K562 (cell line): ENCODE data around the gene SNX3.
A peak's percentile ranks its signal among the peaks of the same experiment; 100 is the strongest.

Experiments
- BRF1 ChIP-seq: IDR thresholded peaks from 3 replicates; pipeline ENCODE4 v1.6.1; 2011; ENCODE audit warnings: borderline replicate concordance, mild to moderate bottlenecking; ENCODE audit not compliant: insufficient read length; ENCODE audit errors: extremely low read depth
- GABPA ChIP-seq: fragments of 200-800 bp; sonication (Bioruptor generic); conservative IDR thresholded peaks from 2 replicates; pipeline ENCODE4 v1.6.1; 2016; ENCODE audit warnings: low read depth, missing genetic modification characterization, missing compliant biosample characterization
- GMEB1 ChIP-seq: fragments of 250-450 bp; sonication (Bioruptor Pico); IDR thresholded peaks from 2 replicates; pipeline ENCODE4 v1.4.0; 2020; ENCODE audit warnings: mild to moderate bottlenecking
- IFI16 ChIP-seq: fragments of 250-450 bp; sonication (Bioruptor Pico); IDR thresholded peaks from 2 replicates; pipeline ENCODE4 v2.1.2; 2022; ENCODE audit warnings: mild to moderate bottlenecking, inconsistent platforms
- KDM1A ChIP-seq, 2 experiments: fragments of 450-650 bp; IDR thresholded peaks; 2 replicates each; pipeline ENCODE4 v1.6.1; 2016; ENCODE audit warnings: mild to moderate bottlenecking in 2 of 2
- PKNOX1 ChIP-seq: fragments of 450-650 bp; IDR thresholded peaks from 2 replicates; pipeline ENCODE4 v1.6.1; 2016
- ZNF518B ChIP-seq: fragments of 250-450 bp; sonication (Bioruptor Pico); IDR thresholded peaks from 2 replicates; pipeline ENCODE4 v1.5.0; 2021; ENCODE audit warnings: mild to moderate bottlenecking, moderate library complexity

- TF ChIP-seq BRF1 (no peak), KDM1A (IDR thresholded peaks at IDR 0.05) (no peak), GABPA (tag) (peak; percentile 96), ZNF518B (CRISPR knock-in tag) (no peak), PKNOX1 (peak; percentile 7; the same call in 1 of the 2 replicates), IFI16 (CRISPR knock-in tag) (no peak), GMEB1 (peak; percentile 93)
These were observed at the start of gene SNX3 for GRCh38 chr6:108260809-108261569.
